Adrenal gland (tissue), 5 donors: ENCODE results near the gene FKBP6.

Experiments used
- POLR2A ChIP-seq, 2 donors: fragments of 450-650 bp; IDR thresholded peaks; one replicate each; pipeline ENCODE4 v1.6.1; 2017; ENCODE audit warnings: antibody characterized with exemption in 2 of 2, mild to moderate bottlenecking in 2 of 2, moderate library complexity in 1 of 2
- TF ChIP-seq, protein P1 (sequence below), 6 experiments: fragments of 450-650 bp in 4 of 6; fragments of 200-600 bp in 2 of 6; sonication (generic) in 1 of 6; IDR thresholded peaks; 1 replicate in 5 of 6; 2 replicates in 1 of 6; pipeline versions ENCODE4 v1.5.1 to v1.8.0; 2016 to 2021; ENCODE audit warnings: antibody characterized with exemption in 6 of 6, mild to moderate bottlenecking in 2 of 6, moderate library complexity in 1 of 6
- donor health status: DM: no; HTN: no; CAD: no.

DNA sequence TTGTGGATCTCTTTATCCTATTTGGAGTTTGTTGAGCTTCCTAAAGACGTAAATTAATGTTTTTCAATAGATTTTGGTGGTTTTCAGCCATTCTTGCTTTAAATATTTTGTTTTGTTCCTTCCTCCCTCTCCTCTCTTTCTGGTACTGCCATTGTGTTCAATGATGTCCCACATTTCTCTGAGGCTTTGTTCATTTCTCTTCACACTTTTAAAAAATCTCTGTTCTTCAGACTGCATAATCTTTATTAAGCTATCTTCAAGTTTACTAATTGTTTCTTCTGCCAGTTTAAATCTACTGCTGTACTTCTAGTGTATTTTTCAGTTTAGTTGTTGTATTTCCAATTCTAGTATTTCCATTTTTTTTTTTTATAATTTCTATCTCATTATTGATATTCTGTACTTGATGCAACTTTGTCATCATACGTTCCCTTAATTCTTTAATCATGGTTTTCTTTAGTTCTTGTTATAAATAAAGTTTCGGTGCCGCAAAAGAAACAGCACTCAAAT, 60.0 kb downstream of the FKBP6 start:
- TF ChIP-seq, protein P1, sequence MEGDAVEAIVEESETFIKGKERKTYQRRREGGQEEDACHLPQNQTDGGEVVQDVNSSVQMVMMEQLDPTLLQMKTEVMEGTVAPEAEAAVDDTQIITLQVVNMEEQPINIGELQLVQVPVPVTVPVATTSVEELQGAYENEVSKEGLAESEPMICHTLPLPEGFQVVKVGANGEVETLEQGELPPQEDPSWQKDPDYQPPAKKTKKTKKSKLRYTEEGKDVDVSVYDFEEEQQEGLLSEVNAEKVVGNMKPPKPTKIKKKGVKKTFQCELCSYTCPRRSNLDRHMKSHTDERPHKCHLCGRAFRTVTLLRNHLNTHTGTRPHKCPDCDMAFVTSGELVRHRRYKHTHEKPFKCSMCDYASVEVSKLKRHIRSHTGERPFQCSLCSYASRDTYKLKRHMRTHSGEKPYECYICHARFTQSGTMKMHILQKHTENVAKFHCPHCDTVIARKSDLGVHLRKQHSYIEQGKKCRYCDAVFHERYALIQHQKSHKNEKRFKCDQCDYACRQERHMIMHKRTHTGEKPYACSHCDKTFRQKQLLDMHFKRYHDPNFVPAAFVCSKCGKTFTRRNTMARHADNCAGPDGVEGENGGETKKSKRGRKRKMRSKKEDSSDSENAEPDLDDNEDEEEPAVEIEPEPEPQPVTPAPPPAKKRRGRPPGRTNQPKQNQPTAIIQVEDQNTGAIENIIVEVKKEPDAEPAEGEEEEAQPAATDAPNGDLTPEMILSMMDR (IDR thresholded peaks at IDR 0.05) = no peak
- no peak for TF ChIP-seq POLR2A (IDR thresholded peaks at IDR 0.05)
